CD4-positive, CD25-positive, alpha-beta regulatory T cell (primary cell): Measurements from ENCODE around the gene GBP7. TPM values are rescaled to one million over a fixed set of nuclear protein-coding genes. Genes with fewer than 3 reads are reported as not detected.
"Not testable (repeated sequence)": the region's sequence is repeated elsewhere in the genome, so short reads cannot be mapped to it uniquely, and the experiment has no call there.

ENCODE experiments used
- ATAC-seq, 2 donors: fragments of 150-1000 bp; cut with Tn5 transposase; one replicate each; pipeline ENCODE4 v1.10.0; 2021; ENCODE audit warnings: low read depth in 2 of 2, moderate number of reproducible peaks in 2 of 2, moderate library complexity in 1 of 2
- DNase-seq, 3 donors: peaks; one replicate each; pipeline versions ENCODE4 v3.0.0 to v3.0.0-alpha.2; 2012 to 2022; ENCODE audit warnings: mixed read lengths in 1 of 3
- H3K27ac ChIP-seq: one replicate; pipeline ENCODE4 v1.7.0; 2013; ENCODE audit warnings: mild to moderate bottlenecking, low read length; ENCODE audit not compliant: insufficient read depth, poor library complexity, severe bottlenecking
- H3K27me3 ChIP-seq: one replicate; pipeline ENCODE4 v1.7.0; 2013; ENCODE audit warnings: low read length; ENCODE audit not compliant: control insufficient read depth, insufficient read depth
- H3K36me3 ChIP-seq: one replicate; pipeline ENCODE4 v1.7.0; 2013; ENCODE audit warnings: mild to moderate bottlenecking, low read length, moderate library complexity; ENCODE audit not compliant: control insufficient read depth, insufficient read depth
- H3K4me1 ChIP-seq: 2 replicates; pipeline ENCODE4 v1.7.0; 2013; ENCODE audit warnings: mild to moderate bottlenecking, low read length; ENCODE audit not compliant: insufficient read depth, control insufficient read depth, poor library complexity, severe bottlenecking
- H3K4me3 ChIP-seq: one replicate; pipeline ENCODE4 v1.7.0; 2013; ENCODE audit warnings: low read depth, mild to moderate bottlenecking, low read length, moderate library complexity
- H3K9me3 ChIP-seq, 2 experiments: 1 replicate in 1 of 2; 2 replicates in 1 of 2; pipeline ENCODE4 v1.7.0; 2013; ENCODE audit warnings: low read length in 2 of 2, mild to moderate bottlenecking in 1 of 2, moderate library complexity in 1 of 2; ENCODE audit not compliant: control insufficient read depth in 2 of 2
- H3K27ac Mint-ChIP-seq, 3 donors: one replicate each; pipeline ENCODE4 v1.8.0; 2020 to 2022; ENCODE audit warnings: mild to moderate bottlenecking in 3 of 3, mixed read lengths in 3 of 3, moderate library complexity in 2 of 3
- H3K27me3 Mint-ChIP-seq: one replicate; pipeline ENCODE4 v1.8.0; 2022; ENCODE audit warnings: mild to moderate bottlenecking, mixed read lengths
- H3K36me3 Mint-ChIP-seq: one replicate; pipeline ENCODE4 v1.8.0; 2020; ENCODE audit warnings: mixed read lengths
- H3K4me1 Mint-ChIP-seq, 4 donors: one replicate each; pipeline ENCODE4 v1.8.0; 2020 to 2022; ENCODE audit warnings: mixed read lengths in 4 of 4, mild to moderate bottlenecking in 1 of 4
- H3K4me3 Mint-ChIP-seq, 4 donors: one replicate each; pipeline ENCODE4 v1.8.0; 2020 to 2022; ENCODE audit warnings: mild to moderate bottlenecking in 4 of 4, mixed read lengths in 4 of 4, moderate library complexity in 3 of 4
- H3K9me3 Mint-ChIP-seq, 7 donors: one replicate each; pipeline ENCODE4 v1.8.0; 2020 to 2022; ENCODE audit warnings: mixed read lengths in 7 of 7, mild to moderate bottlenecking in 3 of 7, moderate library complexity in 2 of 7
- polyA plus RNA-seq, 4 donors: library from polyadenylated mRNA; unstranded; fragments of 300-500 nt; fragmentation: Illumina TruSeq; gene quantifications; one replicate each; pipeline ENCODE4 v1.2.3, GENCODE V29; 2021
- total RNA-seq: library from RNA; stranded (reverse); gene quantifications from one replicate; pipeline ENCODE4 v1.2.3, GENCODE V29; 2022

Gene GBP7
- total RNA-seq (0.20 TPM), polyA plus RNA-seq (under 1 TPM in 1 of 4 donors, not detected in 3; 0.11 TPM)

DNA sequence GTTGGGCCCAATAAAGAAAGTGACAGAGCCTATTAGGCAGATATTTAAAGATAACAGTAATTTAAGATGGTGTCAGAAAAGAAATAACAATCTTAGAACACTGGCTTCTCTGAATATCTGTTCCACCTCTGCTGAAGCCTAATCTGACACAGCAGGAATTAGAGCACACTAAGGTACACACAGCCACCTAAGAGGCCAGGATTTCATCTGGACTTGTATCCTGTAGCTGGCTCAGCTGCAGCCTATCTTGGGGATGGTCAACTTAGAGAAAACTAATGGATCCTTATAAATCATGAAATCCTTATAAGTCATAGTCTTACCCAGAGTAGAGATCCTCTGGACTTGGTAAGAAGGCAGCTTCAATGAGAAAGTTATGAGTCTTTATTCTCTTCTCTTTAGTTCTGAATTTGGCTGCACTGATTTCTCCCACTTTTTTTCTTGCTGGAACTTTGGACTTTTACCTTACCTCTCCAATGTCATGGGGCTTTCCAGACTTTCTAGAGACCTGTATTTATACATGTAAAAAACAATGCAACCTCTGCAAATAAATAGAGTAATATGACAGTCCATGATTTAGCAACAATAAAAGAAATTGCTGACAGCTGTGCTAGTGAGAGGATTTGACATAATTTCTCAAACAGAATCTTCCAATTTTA, at the start of gene GBP7:
Gene GBP7, minus strand, starts transcription at position 403 of the 656 bp plus-strand sequence. CDS start 4,068 bp downstream, outside the sequence.
- Mint-ChIP-seq H3K27ac (peak within 1 kb of the TSS in 1 of 3 donors; percentile 5), H3K9me3 (no peaks in the 10 kb centered on the region), H3K27me3 (no peaks in the 10 kb centered on the region), H3K4me1 (peaks cover 0 to 10% (median 6%) of the 10 kb centered on the region in 4 donors), H3K4me3 (no peak within 1 kb of the TSS), H3K36me3 (peaks cover 4% of the 10 kb centered on the region)
- no peak for ATAC-seq
- Histone ChIP-seq H3K27ac (no peak within 1 kb of the TSS), H3K27me3 (no peaks in the 10 kb centered on the region), H3K4me3 (no peak within 1 kb of the TSS), H3K4me1 (no peaks in the 10 kb centered on the region), H3K9me3 (no peaks in the 10 kb centered on the region), H3K36me3 (no peaks in the 10 kb centered on the region)
- no peak for DNase-seq

DNA sequence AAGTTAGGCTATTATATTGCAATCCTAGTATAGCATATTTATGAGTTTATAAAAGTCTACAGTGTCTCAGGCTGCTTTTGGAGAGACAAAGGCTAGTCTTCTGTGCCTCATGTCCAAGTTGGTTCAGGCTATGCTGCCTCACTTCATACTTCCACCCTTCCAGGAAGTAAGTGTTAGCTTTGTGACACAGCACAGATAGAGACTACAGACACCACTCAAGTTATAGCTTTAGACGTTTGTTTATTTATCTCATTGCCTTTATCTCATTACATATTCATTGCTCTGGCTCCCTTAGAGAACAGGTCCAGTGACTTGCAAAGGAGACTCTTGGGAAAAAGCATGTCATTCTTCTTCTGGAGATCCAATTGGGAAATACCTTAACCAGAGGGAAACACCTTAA, 45.5 kb upstream of the GBP7 start:
- no peaks in the 10 kb centered on the region for H3K4me1 ChIP-seq
- ATAC-seq (no peak), DNase-seq (no peak)
- no peak overlapping the region for H3K4me3 ChIP-seq
- H3K9me3 Mint-ChIP-seq = peaks cover 0 to 15% (median 6%) of the 10 kb centered on the region in 7 donors
- H3K27me3 ChIP-seq = no peaks in the 10 kb centered on the region
- H3K36me3 Mint-ChIP-seq = peaks cover 22% of the 10 kb centered on the region
- peaks cover 0 to 9% (median under 1%) of the 10 kb centered on the region in 4 donors for H3K4me1 Mint-ChIP-seq
- no peak overlapping the region for H3K27ac ChIP-seq
- H3K36me3 ChIP-seq = no peaks in the 10 kb centered on the region
- no peak overlapping the region for H3K27ac Mint-ChIP-seq
- H3K4me3 Mint-ChIP-seq = no peak overlapping the region
- no peaks in the 10 kb centered on the region for H3K27me3 Mint-ChIP-seq
- H3K9me3 ChIP-seq = peaks cover 0 to 8% of the 10 kb centered on the region in 2 experiments

- H3K36me3 ChIP-seq, H3K27me3 Mint-ChIP-seq, H3K4me3 Mint-ChIP-seq, DNase-seq, ATAC-seq, H3K9me3 ChIP-seq, H3K4me1 ChIP-seq, H3K27ac Mint-ChIP-seq, H3K9me3 Mint-ChIP-seq, H3K27ac ChIP-seq, H3K4me3 ChIP-seq, H3K27me3 ChIP-seq: not testable (repeated sequence)
- peaks cover 0 to 11% (median 3%) of the 10 kb centered on the region in 4 donors for H3K4me1 Mint-ChIP-seq
- H3K36me3 Mint-ChIP-seq = peaks cover 22% of the 10 kb centered on the region
Observed at GRCh38 chr1:89219851-89220250, 44.0 kb upstream of the GBP7 start.

DNA sequence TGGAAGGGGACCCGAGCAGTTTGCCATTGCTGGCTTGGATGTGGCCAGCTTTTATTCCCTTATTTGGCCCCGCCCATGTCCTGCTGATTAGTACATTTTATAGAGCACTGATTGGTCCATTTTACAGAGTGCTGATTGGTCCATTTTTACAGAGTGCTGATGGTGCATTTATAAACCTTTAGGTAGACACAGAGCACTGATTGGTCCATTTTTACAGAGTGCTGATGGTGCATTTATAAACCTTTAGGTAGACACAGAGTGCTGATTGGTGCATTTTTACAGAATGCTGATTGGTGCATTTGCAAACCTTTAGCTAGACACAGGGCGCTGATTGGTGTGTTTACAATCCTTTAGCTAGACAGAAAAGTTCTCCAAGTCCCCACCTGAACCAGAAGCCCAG, 43.1 kb upstream of the GBP7 start:
- not testable (repeated sequence) for H3K27ac Mint-ChIP-seq, H3K9me3 Mint-ChIP-seq, ATAC-seq, H3K36me3 ChIP-seq, H3K4me1 ChIP-seq, H3K27me3 ChIP-seq, H3K27ac ChIP-seq, DNase-seq, H3K4me3 Mint-ChIP-seq, H3K9me3 ChIP-seq, H3K27me3 Mint-ChIP-seq, H3K4me3 ChIP-seq
- peaks cover 0 to 13% (median 4%) of the 10 kb centered on the region in 4 donors for H3K4me1 Mint-ChIP-seq
- peaks cover 22% of the 10 kb centered on the region for H3K36me3 Mint-ChIP-seq

- ATAC-seq = no peak
- H3K27me3 Mint-ChIP-seq = no peaks in the 10 kb centered on the region
- peaks cover 0 to 13% (median 8%) of the 10 kb centered on the region in 4 donors for H3K4me1 Mint-ChIP-seq
Observed at GRCh38 chr1:89213347-89213746, 37.5 kb upstream of the GBP7 start.

GRCh38 chr1:89211035-89211634, 35.3 kb upstream of the GBP7 start:
- Histone ChIP-seq H3K27ac (no peak overlapping the region), H3K4me1 (no peaks in the 10 kb centered on the region), H3K9me3 (peaks cover 0 to 7% of the 10 kb centered on the region in 2 experiments), H3K27me3 (no peaks in the 10 kb centered on the region), H3K36me3 (peaks cover 7% of the 10 kb centered on the region), H3K4me3 (no peak overlapping the region)
- peaks cover 5 to 13% (median 5%) of the 10 kb centered on the region in 4 donors for H3K4me1 Mint-ChIP-seq
- ATAC-seq = no peak
- H3K9me3 Mint-ChIP-seq = peaks cover 2 to 20% (median 10%) of the 10 kb centered on the region in 7 donors
- H3K4me3 Mint-ChIP-seq = no peak overlapping the region
- no peak for DNase-seq
- H3K27ac Mint-ChIP-seq = no peak overlapping the region
- H3K36me3 Mint-ChIP-seq = peaks cover 18% of the 10 kb centered on the region
- no peaks in the 10 kb centered on the region for H3K27me3 Mint-ChIP-seq

More at GRCh38 chr1:89213347-89213746, 37.5 kb upstream of the GBP7 start:
- H3K4me3 Mint-ChIP-seq = no peak overlapping the region
- Histone ChIP-seq H3K4me1 (no peaks in the 10 kb centered on the region), H3K36me3 (no peaks in the 10 kb centered on the region), H3K27me3 (no peaks in the 10 kb centered on the region), H3K27ac (no peak overlapping the region), H3K4me3 (no peak overlapping the region), H3K9me3 (peaks cover 7 to 8% of the 10 kb centered on the region in 2 experiments)
- DNase-seq = no peak
- peaks cover 0 to 18% (median 11%) of the 10 kb centered on the region in 7 donors for H3K9me3 Mint-ChIP-seq
- no peak overlapping the region for H3K27ac Mint-ChIP-seq
- H3K36me3 Mint-ChIP-seq = peaks cover 30% of the 10 kb centered on the region

GRCh38 chr1:89206373-89206772, 30.6 kb upstream of the GBP7 start:
- Mint-ChIP-seq H3K27me3 (peaks cover 5% of the 10 kb centered on the region), H3K4me1 (peaks cover 20 to 31% (median 23%) of the 10 kb centered on the region in 4 donors), H3K36me3 (peaks cover 41% of the 10 kb centered on the region), H3K4me3 (no peak overlapping the region), H3K9me3 (peaks cover 5 to 26% (median 17%) of the 10 kb centered on the region in 7 donors), H3K27ac (no peak overlapping the region)
- ATAC-seq (no peak), DNase-seq (no peak)
- no peaks in the 10 kb centered on the region for H3K27me3 ChIP-seq
- H3K9me3 ChIP-seq = peaks cover 18 to 21% of the 10 kb centered on the region in 2 experiments
- no peak overlapping the region for H3K27ac ChIP-seq
- peaks cover 6% of the 10 kb centered on the region for H3K4me1 ChIP-seq
- H3K4me3 ChIP-seq = no peak overlapping the region
- peaks cover 23% of the 10 kb centered on the region for H3K36me3 ChIP-seq
